ENCODE data around the gene MIS18A.

Gene MIS18A

DNA sequence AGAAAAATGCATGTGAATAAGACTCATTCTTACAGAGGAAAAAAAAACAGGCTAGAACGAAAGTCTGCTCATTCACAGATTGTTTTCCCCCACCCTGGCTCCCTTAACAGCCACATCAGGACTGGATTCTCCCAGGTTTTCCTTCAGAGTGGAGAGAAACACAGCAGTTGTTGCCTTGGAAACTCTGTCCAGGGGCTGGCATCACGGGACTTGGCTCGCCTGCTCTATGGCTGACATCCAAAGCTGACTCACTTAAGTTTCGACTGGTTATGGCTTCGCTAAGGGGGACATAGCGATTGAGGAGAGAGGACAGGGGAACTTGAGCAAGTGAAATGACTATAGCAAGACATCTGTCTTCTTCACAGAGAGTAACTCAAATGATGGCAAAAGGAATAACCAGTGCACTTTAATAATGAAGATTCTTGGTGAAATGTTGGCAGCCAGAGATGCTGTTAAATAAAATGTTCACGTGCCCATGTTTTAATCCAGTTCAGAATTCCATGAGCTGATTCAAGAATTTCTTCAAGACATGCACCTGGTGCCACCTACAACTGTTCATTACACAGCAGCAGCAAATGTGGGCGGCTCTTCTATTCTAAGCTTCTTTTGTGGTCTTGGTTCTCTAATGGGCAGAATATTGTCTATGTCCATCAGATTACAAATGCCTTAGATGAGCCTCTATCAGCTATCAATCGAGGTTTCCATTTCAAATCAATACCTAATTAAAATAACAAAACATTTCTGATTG, 21.8 kb downstream of the MIS18A start:
- peak in 44 of 51 donors; percentile 8 to 80 (median 40) for DNase-seq

DNA sequence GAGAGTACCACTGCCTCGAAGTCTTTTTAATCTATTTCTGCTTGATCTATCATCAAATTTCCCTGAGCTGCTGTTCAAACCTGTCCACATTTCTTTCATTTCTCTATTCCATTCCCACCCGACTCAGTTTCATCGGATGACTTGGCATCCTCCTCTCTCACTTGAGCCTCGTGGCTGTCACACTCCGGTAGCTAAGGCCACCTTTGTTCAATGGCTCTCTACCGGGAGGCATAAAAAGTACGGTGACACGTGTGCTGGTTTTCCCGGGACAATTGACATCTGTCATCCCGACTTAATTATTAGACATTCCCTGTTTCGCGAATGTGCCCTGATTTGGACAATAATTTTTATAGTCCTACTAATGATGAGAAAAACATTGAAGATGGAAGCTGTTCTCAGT, 22.6 kb downstream of the MIS18A start:
- DNase-seq: peak in 4 of 51 donors; percentile 1 to 6 (median 4)

DNA sequence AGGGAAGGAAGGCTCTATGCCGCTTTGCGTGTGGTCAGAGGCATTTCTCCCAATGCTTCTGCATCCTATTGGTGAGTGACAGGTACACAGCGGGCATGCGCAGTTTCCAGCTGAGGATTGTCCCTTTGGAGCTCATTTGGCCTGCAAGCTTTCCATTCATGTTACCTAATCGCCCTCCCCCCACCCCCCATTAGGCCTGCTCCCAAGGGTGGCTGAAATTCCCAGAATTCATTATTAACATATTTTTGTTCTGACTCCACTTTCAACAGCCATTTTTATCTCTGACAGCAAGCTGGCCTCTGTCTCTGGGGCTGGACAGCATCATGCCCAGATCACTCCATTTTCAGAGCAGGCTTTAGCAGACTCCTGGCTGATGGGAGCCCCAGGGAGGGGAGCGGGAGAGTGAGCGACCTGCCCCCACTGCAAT, 25.6 kb downstream of the MIS18A start:
- DNase-seq: no peak

DNA sequence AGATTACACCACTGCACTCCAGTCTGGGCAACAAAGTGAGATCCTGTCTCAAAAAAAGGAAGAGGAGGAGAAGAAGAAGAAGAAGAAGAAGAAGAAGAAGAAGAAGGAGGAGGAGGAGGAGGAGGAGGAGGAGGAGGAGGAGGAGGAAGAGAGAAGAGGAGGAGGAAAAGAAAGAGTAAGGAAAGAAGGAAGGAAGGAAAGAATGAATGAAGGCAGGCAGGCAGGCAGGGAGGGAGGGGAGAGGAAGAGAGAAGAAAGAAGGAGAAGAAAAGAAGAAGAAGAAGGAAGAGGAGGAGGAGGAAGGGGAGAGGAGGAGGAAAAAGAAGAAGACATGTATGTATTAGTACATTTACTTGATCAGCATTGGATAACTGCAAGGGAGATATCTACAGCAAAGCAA, 26.7 kb downstream of the MIS18A start:
- no peak for DNase-seq

DNA sequence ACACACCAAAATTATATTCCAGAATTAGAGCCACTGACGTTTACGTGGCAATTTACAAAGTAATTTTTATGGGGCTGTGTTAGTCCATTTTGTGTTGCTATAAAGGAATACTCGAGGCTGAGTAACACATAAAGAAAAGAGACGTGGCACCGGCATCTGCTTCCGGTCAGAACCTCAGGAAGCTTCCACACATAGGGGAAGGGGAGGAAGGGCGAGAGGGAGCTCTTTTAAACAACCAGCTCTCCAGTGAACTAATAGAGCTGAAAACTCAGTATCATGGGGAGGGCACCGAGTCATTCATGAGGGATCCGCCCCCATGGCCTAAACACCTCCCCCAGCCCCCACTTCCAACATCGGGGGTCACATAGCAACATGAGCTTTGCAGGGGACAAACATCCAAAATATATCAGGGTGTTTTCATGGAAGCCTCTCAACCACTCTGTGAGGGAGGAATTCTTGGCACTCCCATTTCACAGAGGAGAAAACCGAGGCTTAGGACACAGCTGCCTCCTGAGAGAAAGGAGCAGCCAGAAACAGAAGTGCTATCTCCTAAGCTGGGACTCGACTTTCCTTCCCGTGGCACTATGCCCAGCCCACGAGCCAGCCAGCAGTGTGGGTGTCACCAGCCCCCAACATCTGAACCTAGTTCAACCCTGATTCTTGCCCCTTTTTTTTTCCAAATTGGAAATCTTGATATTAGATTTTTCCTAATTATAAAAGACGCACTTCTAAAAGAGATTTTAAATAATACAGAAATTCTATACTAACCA, 29.2 kb downstream of the MIS18A start:
- DNase-seq: no peak

DNA sequence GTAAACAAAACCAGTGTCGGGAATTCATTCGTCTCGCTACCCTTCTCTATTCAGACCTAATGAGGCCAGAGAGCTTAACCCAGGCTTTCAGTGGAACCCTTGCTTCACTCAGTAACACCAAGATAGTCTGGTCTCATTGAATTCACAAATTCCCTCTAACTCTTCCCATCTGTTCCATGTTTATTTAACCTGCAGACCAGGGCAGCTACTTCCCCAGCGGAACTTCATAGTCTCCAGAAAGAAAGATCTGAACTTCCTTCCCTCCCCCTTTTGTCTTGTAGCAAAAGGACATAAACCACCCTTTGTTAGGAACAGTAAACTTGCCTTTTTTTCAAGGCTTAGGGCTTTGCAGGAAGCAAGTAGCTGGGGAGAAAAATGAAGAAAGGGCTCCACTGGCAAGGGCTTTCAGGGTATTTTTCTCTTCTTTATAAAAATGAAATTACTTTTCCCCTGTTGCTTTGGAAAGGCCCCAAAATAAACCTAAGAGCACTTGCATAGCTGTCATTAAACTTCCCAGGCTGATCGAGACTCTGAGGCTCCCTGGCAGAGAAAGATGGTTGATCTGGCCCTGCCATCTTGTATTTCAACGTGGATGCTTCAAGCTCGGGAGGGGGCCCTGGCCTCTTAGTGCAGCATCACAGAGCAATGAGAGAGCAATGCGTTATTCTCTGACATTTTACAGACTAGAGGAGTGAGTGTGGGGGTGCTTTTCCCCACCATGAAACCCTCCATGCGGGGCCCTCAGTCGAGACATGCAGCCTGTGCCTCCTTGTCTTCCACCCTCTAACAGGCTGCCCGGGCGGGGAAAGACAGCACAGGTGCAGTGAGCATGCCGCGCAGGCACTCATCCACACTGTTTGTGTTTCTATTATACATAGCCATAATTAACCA, 30.0 kb downstream of the MIS18A start:
- no peak for DNase-seq

DNA sequence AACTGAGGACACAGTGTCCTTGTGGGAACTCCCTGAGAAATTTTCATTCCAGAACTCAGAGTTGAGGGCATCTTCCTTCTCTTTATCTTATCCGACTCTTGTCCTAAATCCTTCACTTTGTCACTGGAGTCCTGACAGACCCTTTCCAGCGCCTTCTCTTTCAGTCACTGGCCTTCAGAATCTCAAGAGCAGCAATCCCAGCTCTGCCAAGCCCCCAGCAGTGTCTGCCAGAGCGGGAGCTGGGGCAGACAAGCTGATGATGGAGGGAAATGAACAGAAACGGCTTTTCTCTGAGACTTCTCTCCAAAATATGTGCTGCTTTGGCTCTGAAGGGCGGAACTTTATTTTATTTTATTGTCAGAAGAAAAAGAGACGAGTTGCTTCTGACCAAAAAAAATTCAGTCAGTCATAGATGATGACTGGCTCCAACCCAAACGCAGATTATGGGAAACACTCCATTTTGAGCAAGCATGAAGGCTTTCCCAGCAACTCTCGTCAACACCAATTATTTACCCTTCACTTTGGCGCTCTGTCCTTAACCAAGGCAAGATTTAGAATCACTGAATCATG, 32.2 kb downstream of the MIS18A start:
- no peak for DNase-seq

DNA sequence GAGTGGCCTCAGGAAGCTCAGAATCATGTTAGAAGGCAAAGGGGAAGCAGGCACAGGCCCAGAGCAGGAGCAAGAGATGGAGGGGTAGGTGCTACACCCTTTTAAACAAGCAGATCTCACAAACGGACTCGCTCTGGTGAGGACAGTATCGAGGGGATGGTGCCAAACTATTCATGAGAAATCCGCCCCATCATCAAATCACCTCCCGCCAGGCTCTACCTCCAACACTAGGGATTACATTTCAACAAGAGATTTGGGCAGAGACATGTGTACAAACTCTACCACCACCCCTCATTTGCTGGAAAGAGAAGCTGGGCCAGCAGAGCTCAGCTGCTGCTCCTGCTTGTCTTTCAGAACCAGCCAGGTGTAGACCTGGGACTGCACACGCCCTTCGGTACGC, 32.9 kb downstream of the MIS18A start:
- no peak for DNase-seq

DNA sequence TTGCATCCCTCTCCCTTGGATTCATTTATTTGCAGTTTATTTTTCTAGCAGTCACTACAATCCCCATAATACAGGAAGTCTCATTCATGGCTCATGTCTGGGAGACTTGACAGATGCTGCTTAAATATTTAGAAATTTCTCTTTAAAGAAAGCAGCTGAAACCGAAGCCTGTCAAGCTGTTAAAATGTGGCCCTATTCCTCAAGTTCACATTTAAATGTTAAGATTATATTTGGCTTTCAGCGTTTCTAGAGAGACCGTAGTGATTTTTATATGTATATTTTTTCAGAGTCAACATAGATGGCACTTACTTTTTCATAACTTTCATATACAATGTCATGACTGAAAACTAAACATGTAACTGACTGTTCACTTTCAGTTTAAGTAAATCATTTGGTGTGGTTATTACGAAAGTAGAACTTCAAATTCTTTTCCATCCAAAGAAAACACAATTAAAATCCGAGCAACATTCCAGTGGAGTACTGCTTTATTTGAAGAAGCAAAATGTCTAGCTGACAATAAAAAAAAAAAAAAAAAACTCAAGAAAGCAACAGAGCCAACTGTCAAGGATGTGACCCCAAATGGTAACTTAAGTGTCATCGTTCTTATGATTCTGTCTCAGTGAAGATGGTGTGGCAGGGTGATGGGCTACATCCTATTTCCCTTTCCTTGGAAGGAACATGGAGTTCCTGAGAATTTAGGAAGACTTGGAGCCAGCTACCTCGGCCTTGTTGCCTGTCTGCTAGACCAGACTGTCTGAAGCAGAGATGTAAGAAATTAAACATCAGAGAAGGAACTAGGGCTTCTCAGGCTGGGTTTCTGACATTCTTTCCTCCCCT, 37.8 kb downstream of the MIS18A start:
- DNase-seq: no peak

DNA sequence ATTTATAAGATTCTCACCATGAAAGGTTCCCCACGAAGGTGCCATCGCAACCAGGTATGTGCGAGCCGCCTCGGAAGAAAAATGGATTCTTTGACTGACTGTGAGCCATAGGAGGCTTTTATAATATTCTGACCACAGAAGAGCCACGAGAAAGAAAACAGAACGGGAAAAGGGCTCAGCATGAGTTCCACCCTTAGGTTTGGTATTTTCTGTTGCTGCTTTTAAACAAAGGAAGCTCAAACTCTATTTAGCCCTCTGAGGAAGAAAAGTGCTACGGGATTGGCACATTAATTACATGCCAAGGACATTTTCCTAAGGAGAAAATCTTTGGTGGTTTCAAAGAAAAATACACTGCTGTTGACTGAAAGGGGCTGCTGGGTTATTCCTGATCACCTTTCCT, 39.3 kb downstream of the MIS18A start:
- DNase-seq: no peak

DNA sequence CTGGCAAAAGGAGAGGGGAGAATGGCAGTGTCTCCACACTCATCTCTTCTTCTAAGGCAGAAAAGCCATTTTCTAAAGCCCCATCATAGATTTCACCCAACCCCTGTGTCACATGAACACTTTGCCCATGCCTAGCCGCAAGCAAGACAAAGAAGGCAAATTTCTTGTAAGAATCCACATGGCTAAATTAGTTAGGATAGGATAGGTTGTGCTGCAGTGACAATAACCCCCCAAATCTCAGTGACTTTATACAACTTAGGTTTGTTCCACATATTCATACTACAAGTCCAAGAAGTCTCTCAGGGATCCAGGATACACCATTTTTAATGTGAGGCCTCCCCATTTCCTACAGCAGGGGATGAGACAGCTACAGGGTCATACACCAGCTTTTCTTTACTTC, 40.8 kb downstream of the MIS18A start:
- no peak for DNase-seq

DNA sequence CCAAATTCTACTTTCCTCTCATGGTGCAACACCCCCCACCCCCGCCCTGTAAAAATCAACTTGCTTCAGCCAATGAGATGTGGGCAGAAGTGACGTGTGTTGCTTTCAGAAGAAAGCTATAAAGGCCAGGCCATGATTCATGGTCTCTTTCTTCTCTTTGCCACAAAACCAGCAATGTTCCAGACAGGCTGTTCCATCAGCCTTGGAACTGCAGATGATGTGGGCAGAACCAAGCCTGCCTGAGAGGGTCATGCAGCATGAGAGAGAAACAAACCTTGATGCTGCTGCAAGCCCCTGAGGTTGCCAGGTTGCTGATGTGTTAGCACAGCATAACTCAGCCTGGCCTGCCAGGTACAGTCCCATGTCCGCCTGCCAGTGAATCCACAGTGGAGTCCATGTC, 41.8 kb downstream of the MIS18A start:
- no peak for DNase-seq

DNA sequence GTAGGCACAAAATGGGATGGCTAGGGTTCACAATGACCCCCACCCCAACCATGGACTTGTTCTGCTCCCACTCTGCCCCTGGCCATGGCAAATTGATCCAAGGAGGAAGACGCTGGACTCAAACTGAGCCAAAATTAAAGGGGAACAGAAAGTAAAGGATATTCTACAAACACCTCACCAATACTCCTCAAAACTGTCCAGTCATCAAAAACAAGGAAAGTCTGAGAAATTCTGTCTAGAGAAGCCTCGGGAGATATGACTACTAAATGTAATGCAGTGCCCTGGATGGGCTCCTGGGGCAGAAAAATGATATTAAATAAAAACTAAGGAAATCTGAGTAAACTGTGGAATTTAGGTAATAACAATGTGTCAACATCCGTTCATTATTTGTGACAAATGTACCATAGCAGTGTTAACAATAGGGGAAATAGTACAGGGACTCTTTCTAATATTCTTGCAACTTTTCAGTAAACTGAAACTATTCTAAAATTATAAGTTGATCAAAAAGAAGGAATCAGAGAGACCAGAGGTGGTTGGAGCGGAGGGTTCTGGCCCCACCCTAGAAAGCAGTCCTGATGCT, 45.0 kb downstream of the MIS18A start:
- DNase-seq: no peak

DNA sequence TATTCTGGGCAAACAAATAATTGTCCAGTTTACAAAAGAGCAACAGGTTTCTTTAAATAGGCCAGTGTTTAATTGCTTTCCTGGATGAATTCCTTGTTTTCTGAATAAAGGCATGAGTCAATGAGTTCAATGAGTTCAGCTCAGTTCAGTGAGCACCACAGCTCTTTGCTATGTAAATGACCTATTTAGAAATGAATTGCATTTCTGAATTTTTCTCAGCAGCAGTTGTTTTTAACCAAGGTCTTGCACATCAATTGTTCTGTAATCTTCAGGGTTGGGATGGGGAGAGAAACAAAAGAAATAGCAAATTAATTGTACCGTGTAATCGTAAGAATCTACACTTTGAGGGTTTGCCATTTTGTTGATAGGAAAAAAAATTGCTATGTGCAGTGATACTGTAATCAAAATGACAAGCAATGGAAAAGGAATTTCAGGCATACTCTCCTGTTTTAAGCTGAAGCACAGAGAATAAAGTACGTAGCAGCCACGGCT, 45.7 kb downstream of the MIS18A start:
- no peak for DNase-seq

DNA sequence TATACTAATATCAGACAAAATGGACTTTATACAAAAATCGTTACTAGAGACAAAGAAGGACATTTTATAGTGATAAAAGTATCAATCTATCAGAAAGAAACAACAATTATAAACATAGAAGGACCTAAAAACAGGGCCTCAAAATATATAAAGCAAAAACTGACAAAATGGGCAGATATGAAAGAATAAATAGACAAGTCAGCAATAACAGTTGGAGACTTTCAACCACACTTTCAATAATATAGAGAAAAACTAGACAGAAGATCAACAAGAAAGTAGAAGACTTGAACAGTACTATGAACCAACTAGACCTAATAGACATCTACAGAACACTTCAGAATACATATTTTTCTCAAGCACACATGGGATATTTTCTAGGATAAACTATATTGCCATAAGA, 52.4 kb downstream of the MIS18A start:
- DNase-seq: no peak

Data from hypothalamus (tissue), 51 donors.